Measurements from ENCODE around the gene ENPEP. TPM values are rescaled to one million over a fixed set of nuclear protein-coding genes. Genes with fewer than 3 reads are reported as not detected.
A peak's percentile ranks its signal among the peaks of the same experiment; 100 is the strongest.

Gene ENPEP
- total RNA-seq, 1 experiment from 2014 or later: not detected

DNA sequence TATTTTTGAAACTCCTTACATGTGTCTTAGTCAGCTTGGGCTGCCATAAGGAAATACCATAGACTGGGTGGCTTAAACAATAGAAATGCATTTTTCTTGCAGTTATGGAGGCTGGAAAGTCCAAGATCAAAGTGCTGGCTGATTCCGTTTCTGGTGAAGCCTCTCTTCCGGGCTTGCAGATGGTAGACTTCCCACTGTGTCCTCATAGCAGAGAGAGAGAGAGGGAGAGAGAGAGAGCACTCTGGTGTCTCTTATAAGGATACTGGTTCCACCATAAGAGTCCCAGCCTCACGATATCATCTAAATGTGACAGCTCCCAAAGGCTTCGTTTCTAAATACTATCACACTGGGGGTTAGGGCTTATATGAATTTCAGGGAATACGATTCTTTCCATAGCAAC lies 39.7 kb downstream of the ENPEP start:
- no peaks in the 10 kb centered on the region for H3F3A ChIP-seq (ENCODE audit: low read length, unreplicated experiment)
- CTCF ChIA-PET: interaction anchor here (0.6 to 0.7 kb wide), 3 partner anchors 70 to 100 kb away, joined by 3 to 4 read pairs (median 3); no protein-coding TSS in a partner anchor
- peak; percentile 39 for ATAC-seq
- no peak for DNase-seq
- no peak overlapping the region for H3K9ac ChIP-seq (ENCODE audit: low read length)
- no peaks in the 10 kb centered on the region for H4K20me1 ChIP-seq (ENCODE audit: low read length)
- H3K79me2 ChIP-seq (ENCODE audit: low read length): no peaks in the 10 kb centered on the region
- peak overlapping the region; percentile 76 for H3K4me3 ChIP-seq (ENCODE audit: low read length)
- H3K27ac ChIP-seq (ENCODE audit: low read length): no peak overlapping the region
- no peaks in the 10 kb centered on the region for H3K9me2 ChIP-seq (replicated peaks; ENCODE audit: low read length)
- POLR2A ChIA-PET (ENCODE audit: unreplicated experiment): no interaction called here
- BruUV-seq (replicated peaks): no TSS peak
- H2AFZ ChIP-seq (ENCODE audit: low read length): peak overlapping the region; percentile 84
- peak overlapping the region; percentile 82 for H3K4me2 ChIP-seq (ENCODE audit: low read length)
- H3K4me1 ChIP-seq (ENCODE audit: insufficient read depth, low read length): no peaks in the 10 kb centered on the region
- TF ChIP-seq CTCF (conservative IDR thresholded peaks at IDR 0.05; ENCODE audit: low read depth, low read length) (no peak), EZH2phosphoT487 (IDR thresholded peaks at IDR 0.05; ENCODE audit: borderline replicate concordance, low read length) (no peak), EZH2 (IDR thresholded peaks at IDR 0.05; ENCODE audit: low read length, unreplicated experiment) (no peak)
- no peaks in the 10 kb centered on the region for H3K27me3 ChIP-seq (ENCODE audit: low read length)
- no peaks in the 10 kb centered on the region for H3K9me3 ChIP-seq (ENCODE audit: low read length)
- intact Hi-C loops (cut with micrococcal nuclease): loop anchor here (1.0 to 10.0 kb wide), 5 partner anchors 201 to 1517 kb away; partner anchors contain the start of gene ELOVL6
- no peaks in the 10 kb centered on the region; the same call in 1 of the 2 replicates for H3K36me3 ChIP-seq (ENCODE audit: low read depth, low read length)

- ChIA-PET CTCF (interaction anchor here (0.6 kb wide), 2 partner anchors 70 to 75 kb away, joined by 3 to 4 read pairs; no protein-coding TSS in a partner anchor), POLR2A (ENCODE audit: unreplicated experiment) (no interaction called here)
- no peaks in the 10 kb centered on the region for H3F3A ChIP-seq (ENCODE audit: low read length, unreplicated experiment)
- H3K4me2 ChIP-seq (ENCODE audit: low read length): peak overlapping the region; percentile 82
- no peaks in the 10 kb centered on the region for H4K20me1 ChIP-seq (ENCODE audit: low read length)
- H3K36me3 ChIP-seq (ENCODE audit: low read depth, low read length): no peaks in the 10 kb centered on the region; the same call in 1 of the 2 replicates
- no peaks in the 10 kb centered on the region for H3K9me2 ChIP-seq (replicated peaks; ENCODE audit: low read length)
- no peaks in the 10 kb centered on the region for H3K79me2 ChIP-seq (ENCODE audit: low read length)
- peak overlapping the region; percentile 84 for H2AFZ ChIP-seq (ENCODE audit: low read length)
- no peaks in the 10 kb centered on the region for H3K27me3 ChIP-seq (ENCODE audit: low read length)
- ATAC-seq (peak; percentile 97), DNase-seq (peak; percentile 78)
- TF ChIP-seq CTCF (conservative IDR thresholded peaks at IDR 0.05; ENCODE audit: low read depth, low read length) (peak; percentile 78), EZH2phosphoT487 (IDR thresholded peaks at IDR 0.05; ENCODE audit: borderline replicate concordance, low read length) (no peak), EZH2 (IDR thresholded peaks at IDR 0.05; ENCODE audit: low read length, unreplicated experiment) (no peak)
- H3K4me3 ChIP-seq (ENCODE audit: low read length): peak overlapping the region; percentile 76
- no peak overlapping the region for H3K9ac ChIP-seq (ENCODE audit: low read length)
- H3K27ac ChIP-seq (ENCODE audit: low read length): no peak overlapping the region
- no peaks in the 10 kb centered on the region for H3K9me3 ChIP-seq (ENCODE audit: low read length)
- intact Hi-C loops (cut with micrococcal nuclease): loop anchor here (1.0 to 10.0 kb wide), 5 partner anchors 202 to 1516 kb away; partner anchors contain the start of gene ELOVL6
- H3K4me1 ChIP-seq (ENCODE audit: insufficient read depth, low read length): no peaks in the 10 kb centered on the region
- no TSS peak for BruUV-seq (replicated peaks)
Measured at GRCh38 chr4:110516106-110516922, 40.4 kb downstream of the ENPEP start.

All from PC-3 (cell line).